Activated CD8-positive, alpha-beta memory T cell treated with anti-CD3 and anti-CD28 coated beads for 1 hour (primary cell): ENCODE measurements around the gene E2F1.
"Not testable (repeated sequence)": the region's sequence is repeated elsewhere in the genome, so short reads cannot be mapped to it uniquely, and the experiment has no call there.

Experiments used
- DNase-seq, 2 donors: peaks; one replicate each; pipeline ENCODE4 v3.0.0-alpha.2; 2020; ENCODE audit warnings: low read depth in 1 of 2; ENCODE audit errors: extremely low read depth in 1 of 2

Gene E2F1

GRCh38 chr20:33646191-33646590 is 40.0 kb downstream of the E2F1 start:
- DNase-seq, result no peak

- no peak for DNase-seq
These were observed 40.8 kb downstream of the E2F1 start for GRCh38 chr20:33645396-33645795.

GRCh38 chr20:33645072-33645358 is 41.2 kb downstream of the E2F1 start:
- no peak for DNase-seq

- no peak for DNase-seq
These were observed 41.7 kb downstream of the E2F1 start for GRCh38 chr20:33644313-33645071.

GRCh38 chr20:33640287-33640686 is 45.9 kb downstream of the E2F1 start:
- no peak for DNase-seq

- DNase-seq, result no peak
These were observed 49.4 kb downstream of the E2F1 start for GRCh38 chr20:33636776-33637175.

- DNase-seq, result no peak
These were observed 50.8 kb downstream of the E2F1 start for GRCh38 chr20:33635341-33635740.

- DNase-seq, result not testable (repeated sequence)
These were observed 54.3 kb downstream of the E2F1 start for GRCh38 chr20:33631910-33632309.

- no peak for DNase-seq
These were observed 55.7 kb downstream of the E2F1 start for GRCh38 chr20:33630507-33630906.

- no peak for DNase-seq
These were observed 56.2 kb downstream of the E2F1 start for GRCh38 chr20:33629979-33630378.

GRCh38 chr20:33629533-33629932 is 56.7 kb downstream of the E2F1 start:
- no peak for DNase-seq

- DNase-seq, result no peak
These were observed 58.5 kb downstream of the E2F1 start for GRCh38 chr20:33627577-33628216.

- no peak for DNase-seq
These were observed 60.0 kb downstream of the E2F1 start for GRCh38 chr20:33626190-33626589.
